HG03103 (cell line): Measurements from ENCODE around the gene CASZ1.

Experiments used
- ATAC-seq: cut with Tn5 transposase; IDR thresholded peaks from one replicate; pipeline ENCODE4 v1.9.1; 2021; ENCODE audit warnings: low read depth; ENCODE audit not compliant: unreplicated experiment

Gene CASZ1

GRCh38 chr1:10692401-10693021, 103.9 kb downstream of the CASZ1 start:
- no peak for ATAC-seq

- no peak for ATAC-seq
These were observed 104.7 kb downstream of the CASZ1 start for GRCh38 chr1:10691740-10692125.

GRCh38 chr1:10691075-10691739, 105.2 kb downstream of the CASZ1 start:
- ATAC-seq, result no peak

- ATAC-seq, result no peak
These were observed 106.0 kb downstream of the CASZ1 start for GRCh38 chr1:10690484-10690883.

- no peak for ATAC-seq
These were observed 108.0 kb downstream of the CASZ1 start for GRCh38 chr1:10688409-10688786.

- no peak for ATAC-seq
These were observed 108.6 kb downstream of the CASZ1 start for GRCh38 chr1:10687782-10688408.

- no peak for ATAC-seq
These were observed 109.2 kb downstream of the CASZ1 start for GRCh38 chr1:10687251-10687651.

GRCh38 chr1:10686404-10687040, 109.9 kb downstream of the CASZ1 start:
- no peak for ATAC-seq

GRCh38 chr1:10685808-10686403, 110.5 kb downstream of the CASZ1 start:
- ATAC-seq, result no peak

- no peak for ATAC-seq
These were observed 111.1 kb downstream of the CASZ1 start for GRCh38 chr1:10685196-10685807.

- ATAC-seq, result no peak
These were observed 112.2 kb downstream of the CASZ1 start for GRCh38 chr1:10684221-10684620.

GRCh38 chr1:10682449-10683309, 113.8 kb downstream of the CASZ1 start:
- no peak for ATAC-seq

GRCh38 chr1:10682108-10682445, 114.4 kb downstream of the CASZ1 start:
- ATAC-seq, result no peak

- no peak for ATAC-seq
These were observed 114.9 kb downstream of the CASZ1 start for GRCh38 chr1:10681296-10682107.

- ATAC-seq, result no peak
These were observed 116.0 kb downstream of the CASZ1 start for GRCh38 chr1:10680487-10680886.

- ATAC-seq, result no peak
These were observed 116.8 kb downstream of the CASZ1 start for GRCh38 chr1:10679496-10680220.

- no peak for ATAC-seq
These were observed 117.6 kb downstream of the CASZ1 start for GRCh38 chr1:10678852-10679251.

GRCh38 chr1:10678402-10678801, 118.0 kb downstream of the CASZ1 start:
- no peak for ATAC-seq
